ENCODE measurements around the gene ARHGAP20.

GRCh38 chr11:110736171-110736553 lies 23.9 kb upstream of the ARHGAP20 start:
- TF ChIP-seq CTCF (IDR thresholded peaks at IDR 0.05; ENCODE audit: low read depth, low read length), result no peak
- TF ChIP-seq EZH2phosphoT487 (IDR thresholded peaks at IDR 0.05; ENCODE audit: low read depth), result no peak
